Measurements from ENCODE around the gene SART1.

DNA sequence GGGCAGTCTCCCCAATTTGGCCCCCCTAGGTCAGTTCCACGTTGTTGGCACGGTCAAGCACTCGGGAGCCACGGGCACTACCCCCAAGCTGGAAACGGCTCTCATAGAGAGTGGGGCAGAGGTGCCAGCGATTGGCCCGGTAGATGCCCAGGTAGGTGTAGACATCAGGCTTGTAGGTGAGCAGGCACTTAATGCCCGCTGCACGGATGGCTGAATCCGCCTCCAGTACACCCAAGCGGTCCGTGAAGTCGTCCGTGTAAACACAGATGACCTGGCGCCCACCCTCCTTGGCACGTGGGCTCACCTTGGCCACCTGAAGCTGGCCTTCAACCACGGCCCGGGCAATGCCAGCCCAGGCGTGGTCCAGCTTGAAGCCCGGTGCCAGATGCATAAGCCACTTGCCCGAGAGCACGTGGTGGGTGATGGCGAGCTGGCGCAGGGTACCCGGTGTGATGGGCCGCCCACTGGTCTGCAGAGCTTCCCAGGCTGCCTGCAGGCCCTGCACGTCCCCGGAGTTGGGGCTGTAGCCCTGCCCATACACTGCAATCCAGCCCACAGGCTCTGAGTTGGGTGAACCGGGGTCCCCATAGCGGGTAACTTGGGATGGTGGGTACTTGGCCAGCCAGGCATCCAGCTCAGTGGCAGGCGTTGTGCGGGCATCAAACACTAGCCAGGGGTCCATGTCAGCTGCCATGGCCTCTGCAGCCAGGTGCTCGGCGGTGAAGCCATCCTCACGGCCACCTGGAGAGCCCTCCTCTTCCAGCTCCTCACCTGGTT, 43.9 kb upstream of the SART1 start:
- TF ChIP-seq, protein P1, sequence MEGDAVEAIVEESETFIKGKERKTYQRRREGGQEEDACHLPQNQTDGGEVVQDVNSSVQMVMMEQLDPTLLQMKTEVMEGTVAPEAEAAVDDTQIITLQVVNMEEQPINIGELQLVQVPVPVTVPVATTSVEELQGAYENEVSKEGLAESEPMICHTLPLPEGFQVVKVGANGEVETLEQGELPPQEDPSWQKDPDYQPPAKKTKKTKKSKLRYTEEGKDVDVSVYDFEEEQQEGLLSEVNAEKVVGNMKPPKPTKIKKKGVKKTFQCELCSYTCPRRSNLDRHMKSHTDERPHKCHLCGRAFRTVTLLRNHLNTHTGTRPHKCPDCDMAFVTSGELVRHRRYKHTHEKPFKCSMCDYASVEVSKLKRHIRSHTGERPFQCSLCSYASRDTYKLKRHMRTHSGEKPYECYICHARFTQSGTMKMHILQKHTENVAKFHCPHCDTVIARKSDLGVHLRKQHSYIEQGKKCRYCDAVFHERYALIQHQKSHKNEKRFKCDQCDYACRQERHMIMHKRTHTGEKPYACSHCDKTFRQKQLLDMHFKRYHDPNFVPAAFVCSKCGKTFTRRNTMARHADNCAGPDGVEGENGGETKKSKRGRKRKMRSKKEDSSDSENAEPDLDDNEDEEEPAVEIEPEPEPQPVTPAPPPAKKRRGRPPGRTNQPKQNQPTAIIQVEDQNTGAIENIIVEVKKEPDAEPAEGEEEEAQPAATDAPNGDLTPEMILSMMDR (IDR thresholded peaks at IDR 0.05) = no peak
- no peak for TF ChIP-seq POLR2A (IDR thresholded peaks at IDR 0.05)
